Anterior cingulate cortex (tissue), 58 donors: ENCODE results near the gene PAQR5.
"Not testable (repeated sequence)": the region's sequence is repeated elsewhere in the genome, so short reads cannot be mapped to it uniquely, and the experiment has no call there.

Experiments used
- DNase-seq, 58 donors: peaks; one replicate each; lab custom pipeline; 2025; lab: John Stamatoyannopoulos, UW

PAQR5 gene, protein sequence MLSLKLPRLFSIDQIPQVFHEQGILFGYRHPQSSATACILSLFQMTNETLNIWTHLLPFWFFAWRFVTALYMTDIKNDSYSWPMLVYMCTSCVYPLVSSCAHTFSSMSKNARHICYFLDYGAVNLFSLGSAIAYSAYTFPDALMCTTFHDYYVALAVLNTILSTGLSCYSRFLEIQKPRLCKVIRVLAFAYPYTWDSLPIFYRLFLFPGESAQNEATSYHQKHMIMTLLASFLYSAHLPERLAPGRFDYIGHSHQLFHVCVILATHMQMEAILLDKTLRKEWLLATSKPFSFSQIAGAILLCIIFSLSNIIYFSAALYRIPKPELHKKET

GRCh38 chr15:69298697-69299441 lies at the start of gene PAQR5:
Gene PAQR5 (plus strand): TSS chr15:69298912. CDS start chr15:69360081, 61,169 bp downstream.
- peak in 2 of 58 donors; percentile 2 to 37 for DNase-seq

- peak in 29 of 58 donors; percentile 2 to 50 (median 15) for DNase-seq
Observed at GRCh38 chr15:69253156-69253555, 45.6 kb upstream of the PAQR5 start.

DNA sequence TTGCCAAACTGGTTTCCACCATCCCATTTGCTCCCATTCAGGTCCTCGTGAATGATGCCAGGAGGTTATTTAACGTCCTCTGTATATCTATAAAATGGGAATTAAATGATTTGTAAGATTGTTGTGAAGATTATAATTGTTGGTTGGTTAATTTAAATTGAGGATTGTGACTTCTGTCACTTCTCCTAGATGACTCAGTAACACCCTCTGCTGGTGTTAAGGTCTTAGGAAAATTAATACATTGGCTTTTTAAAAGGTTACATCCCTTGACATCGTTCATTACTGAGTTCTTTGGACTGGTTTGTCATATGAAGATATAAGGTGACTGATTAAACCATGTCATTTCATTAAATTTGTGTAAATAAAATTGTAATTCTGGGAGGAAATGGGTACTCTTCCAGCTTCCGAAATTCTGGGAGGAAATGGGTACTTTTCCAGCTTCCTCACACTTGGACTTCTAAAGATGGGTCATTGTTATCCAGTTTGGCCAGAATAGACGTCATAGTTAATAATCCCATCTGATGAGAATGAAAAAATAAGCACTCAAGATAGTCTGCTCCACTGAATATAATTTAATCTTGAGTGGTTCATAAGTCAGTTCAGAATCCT lies 33.3 kb upstream of the PAQR5 start:
- DNase-seq: peak in 1 of 58 donors; percentile 11

GRCh38 chr15:69271217-69271616 lies 27.5 kb upstream of the PAQR5 start:
- DNase-seq: no peak

DNA sequence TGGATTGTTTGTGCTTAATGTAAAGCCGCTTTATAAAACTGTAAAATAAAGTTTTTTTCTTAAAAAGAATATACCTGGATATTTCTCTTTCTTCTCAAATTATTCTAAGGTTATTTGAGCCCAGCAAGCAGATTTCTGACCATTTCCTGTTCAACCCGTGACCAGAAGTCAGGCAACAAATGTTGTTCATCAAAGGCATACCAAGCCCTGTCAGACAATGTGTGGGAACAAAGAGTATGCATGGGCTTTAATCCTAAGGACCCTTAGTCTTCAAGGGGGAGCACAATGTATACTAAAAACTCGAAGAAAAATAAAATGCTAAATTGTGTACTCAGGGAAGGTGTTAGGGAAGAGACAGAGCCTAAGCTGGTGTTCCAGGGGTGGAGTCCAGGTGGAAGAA lies 26.6 kb upstream of the PAQR5 start:
- DNase-seq: no peak

DNA sequence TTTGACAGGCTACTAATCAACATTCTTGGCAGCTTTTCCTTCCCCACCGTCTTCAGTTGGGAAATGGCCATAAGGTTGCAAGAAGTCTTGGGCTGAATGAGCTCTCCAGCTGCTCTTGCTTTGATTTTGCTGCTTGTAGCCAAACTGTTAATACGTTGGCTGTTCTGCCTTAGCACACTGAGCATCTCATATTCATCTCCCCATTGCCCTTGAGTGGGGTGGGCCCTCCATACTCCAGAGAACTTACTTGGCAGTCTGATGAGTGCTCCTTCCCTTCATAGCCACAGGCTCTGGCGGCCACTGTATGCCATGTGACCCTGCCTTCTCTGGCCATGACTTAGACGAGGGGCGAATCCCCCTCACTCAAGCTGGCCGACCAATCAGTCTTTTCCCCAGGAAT lies 25.8 kb upstream of the PAQR5 start:
- DNase-seq: no peak

DNA sequence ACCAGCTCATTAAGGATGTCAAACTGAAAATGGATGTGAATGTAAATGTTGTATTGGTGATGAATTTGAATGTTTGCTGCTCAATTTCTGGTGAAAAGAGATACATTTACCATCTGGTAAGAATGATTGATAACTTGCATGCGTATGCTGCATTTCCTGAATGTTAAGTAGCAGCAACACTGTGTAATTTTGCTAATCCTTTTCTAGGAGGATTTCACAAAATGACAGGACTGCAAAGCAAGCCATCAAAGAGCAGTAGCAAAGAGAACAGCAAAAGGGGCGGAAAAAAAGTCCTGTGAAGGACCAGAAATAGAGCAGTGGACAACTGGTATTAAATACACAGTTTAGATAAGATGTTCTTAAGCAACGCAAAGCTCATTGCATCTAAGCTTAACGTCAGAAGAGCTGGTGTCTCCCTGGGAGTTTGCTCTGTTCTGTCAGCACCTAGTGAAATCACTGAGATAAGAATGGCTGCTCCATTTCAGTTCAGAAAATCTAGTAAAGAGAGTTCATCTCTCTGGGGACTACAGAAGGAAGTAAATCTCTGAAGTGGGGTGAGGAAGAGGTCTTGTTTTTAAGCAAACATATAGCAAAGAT lies 23.5 kb upstream of the PAQR5 start:
- DNase-seq: no peak

DNA sequence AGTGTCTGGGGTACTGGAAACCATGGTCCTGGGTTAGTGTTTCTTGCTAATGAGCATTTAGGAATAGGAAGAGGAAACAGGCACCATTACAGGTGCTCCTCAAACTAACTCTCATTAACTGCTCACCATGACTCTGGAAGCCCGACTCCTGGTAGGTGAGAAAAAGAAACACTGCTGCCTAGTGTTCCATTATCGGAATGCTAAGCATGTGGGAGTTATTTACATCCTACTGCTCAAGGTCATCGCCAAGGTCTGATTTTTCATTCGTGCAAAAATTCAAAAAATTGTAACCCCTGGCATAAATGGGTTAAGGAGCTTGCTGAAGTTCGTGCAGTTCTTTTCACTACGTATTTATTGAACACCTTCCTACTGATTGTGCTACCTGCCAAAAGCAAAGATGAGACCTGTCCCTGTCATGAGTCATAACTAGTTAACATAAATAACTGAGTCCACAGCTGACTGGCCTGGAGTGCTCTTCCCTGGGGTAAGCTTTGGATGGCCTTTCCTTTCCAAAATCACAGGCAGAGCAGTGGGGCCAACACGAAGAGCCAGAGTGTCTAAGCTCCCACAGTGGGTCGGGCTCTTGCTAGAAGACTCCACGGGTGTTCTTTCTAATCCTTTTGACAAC lies 22.7 kb upstream of the PAQR5 start:
- DNase-seq: no peak

- no peak for DNase-seq
Observed at GRCh38 chr15:69277316-69277715, 21.4 kb upstream of the PAQR5 start.

DNA sequence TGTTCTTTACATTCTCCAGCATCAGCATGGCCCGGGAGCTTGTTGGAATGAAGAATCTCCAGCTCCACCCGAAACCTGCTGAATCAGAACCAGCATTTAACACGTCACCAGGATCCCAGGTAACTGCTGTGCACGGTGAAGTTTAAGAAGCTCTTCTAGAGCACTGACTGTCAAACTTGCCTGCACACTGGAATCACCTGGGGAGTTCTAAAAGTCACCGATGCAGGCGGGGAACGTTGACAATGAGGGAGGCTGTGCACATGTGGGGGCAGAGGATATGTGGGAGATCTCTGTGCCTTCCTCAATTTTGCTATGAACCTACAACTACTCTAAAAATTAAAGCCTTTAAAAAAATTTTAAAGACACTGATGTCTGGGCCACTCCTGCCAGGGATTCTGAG lies 19.1 kb upstream of the PAQR5 start:
- DNase-seq: peak in 1 of 58 donors; percentile 24

DNA sequence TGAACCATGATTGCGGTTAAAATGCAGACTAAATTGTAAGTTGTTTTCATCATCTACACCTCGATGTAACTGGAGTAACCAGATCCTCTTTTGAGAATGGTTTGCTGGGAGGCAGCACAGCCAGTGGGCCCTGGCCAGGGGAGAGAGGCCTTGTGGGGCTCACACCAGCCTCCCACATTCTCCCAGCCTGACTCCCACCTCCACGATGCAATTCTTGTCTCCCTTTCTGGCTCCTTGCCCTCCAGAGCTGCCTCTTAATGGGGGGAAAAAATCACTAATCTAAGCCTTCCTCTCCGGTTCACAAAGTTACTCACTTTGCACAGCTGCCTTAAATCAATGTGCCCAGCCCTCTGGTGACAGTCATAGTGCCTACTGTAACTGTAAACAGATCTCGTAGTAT lies 17.9 kb upstream of the PAQR5 start:
- DNase-seq: no peak

DNA sequence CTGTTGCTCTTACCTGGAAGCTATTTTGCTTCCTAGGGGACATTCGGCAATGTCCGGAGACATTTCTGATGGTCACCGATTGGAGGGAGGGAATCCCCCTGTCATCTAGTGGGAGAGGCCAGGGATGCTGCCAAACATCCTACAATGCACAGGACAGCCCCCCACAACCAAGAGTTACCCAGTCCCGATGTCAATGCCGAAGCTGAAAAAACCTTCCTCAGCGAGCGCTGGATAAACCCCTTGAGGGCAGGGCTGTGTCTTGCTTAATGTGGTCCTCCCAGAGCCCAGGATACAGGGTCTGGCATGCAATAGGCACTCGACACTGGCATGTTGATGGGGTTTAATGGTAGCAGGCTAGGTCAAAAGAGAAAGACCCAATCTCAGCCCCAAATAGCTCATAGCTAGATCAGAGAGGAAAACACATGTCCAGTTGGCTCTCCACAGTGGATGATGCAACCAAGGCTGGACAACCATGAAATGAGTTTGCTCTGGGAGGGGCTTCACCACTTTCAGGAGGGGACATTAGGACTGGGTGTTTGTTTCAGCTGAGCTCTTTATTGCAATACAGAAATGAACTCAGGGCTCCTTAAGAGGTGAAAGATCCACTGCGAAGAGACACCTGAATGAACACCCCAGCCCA lies 16.5 kb upstream of the PAQR5 start:
- no peak for DNase-seq

GRCh38 chr15:69285834-69286233 lies 12.9 kb upstream of the PAQR5 start:
- DNase-seq: no peak

GRCh38 chr15:69288011-69288410 lies 10.7 kb upstream of the PAQR5 start:
- DNase-seq: no peak

- no peak for DNase-seq
Observed at GRCh38 chr15:69288531-69289341, 10.0 kb upstream of the PAQR5 start.

GRCh38 chr15:69289342-69290146 lies 9.2 kb upstream of the PAQR5 start:
- no peak for DNase-seq

GRCh38 chr15:69290346-69291164 lies 8.2 kb upstream of the PAQR5 start:
- no peak for DNase-seq

DNA sequence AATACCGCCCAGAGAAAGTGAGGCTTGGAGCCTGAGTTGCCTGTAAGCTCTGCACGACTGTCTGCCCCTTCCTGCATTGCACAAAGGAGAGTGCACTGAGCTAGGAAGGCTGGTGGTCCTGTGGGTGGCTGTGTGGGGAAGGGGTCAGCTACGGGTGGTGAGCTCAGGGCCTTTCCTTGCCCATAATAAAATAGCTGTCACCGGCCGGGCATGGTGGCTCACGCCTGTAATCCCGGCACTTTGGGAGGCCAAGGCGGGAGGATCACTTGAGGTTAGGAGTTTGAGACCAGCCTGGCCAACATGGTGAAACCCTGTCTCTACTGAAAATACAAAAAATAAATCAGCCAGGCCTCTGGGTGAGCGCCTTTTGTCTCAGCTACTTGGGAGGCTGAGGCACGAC lies 7.1 kb upstream of the PAQR5 start:
- DNase-seq: not testable (repeated sequence)
